ENCODE measurements around the gene DCANP1. TPM values are rescaled to one million over a fixed set of nuclear protein-coding genes. Genes with fewer than 3 reads are reported as not detected.

Gene DCANP1
- total and polyA plus RNA-seq, 10 of the 15 experiments (the other 5 are each of a cell fraction or from before 2014, with no cell fraction given), result 0.01 TPM; not detected in 9

DNA sequence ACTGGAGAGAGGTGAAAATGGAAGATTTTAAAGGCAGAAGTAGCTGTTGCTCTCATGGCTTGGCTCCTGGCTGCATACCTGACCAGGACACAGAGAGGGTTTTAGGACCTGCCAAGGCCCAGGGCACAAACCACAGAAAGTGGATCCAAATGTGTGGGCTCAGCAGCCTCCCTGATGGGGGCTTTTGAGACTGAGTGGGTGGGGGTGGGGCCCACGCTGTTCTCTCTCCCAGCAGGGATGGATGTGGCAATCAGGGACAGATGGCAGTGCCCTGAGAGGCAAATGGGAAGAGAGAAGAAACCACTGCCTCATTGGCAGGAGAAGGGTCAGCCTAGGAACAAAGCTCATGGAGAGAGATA is 39.9 kb upstream of the DCANP1 start:
- H3K4me2 ChIP-seq (ENCODE audit: control insufficient read depth, insufficient read depth), result no peak overlapping the region
- no peak overlapping the region for H3K9ac ChIP-seq (ENCODE audit: control insufficient read depth, insufficient read depth, low read length)
- H3K36me3 ChIP-seq (ENCODE audit: control insufficient read depth in 2 of 2, insufficient read depth in 2 of 2, low read length in 1 of 2), result no peaks in the 10 kb centered on the region
- intact Hi-C loops (cut with micrococcal nuclease; ENCODE audit: unreplicated experiment), result no loop called here
- TF ChIP-seq EED (IDR thresholded peaks at IDR 0.05; ENCODE audit: low read depth) (no peak), SPI1 (IDR thresholded peaks at IDR 0.05; ENCODE audit: borderline replicate concordance, insufficient read depth, low read depth, low read length) (no peak), CHD4 (IDR thresholded peaks at IDR 0.05) (no peak), TBL1XR1 (IDR thresholded peaks at IDR 0.05; ENCODE audit: low read depth, low read length) (no peak), TCF12 (IDR thresholded peaks at IDR 0.05; ENCODE audit: low read depth, low read length) (no peak), CHD1 (IDR thresholded peaks at IDR 0.05; ENCODE audit: low read depth, low read length) (no peak), MYB (IDR thresholded peaks at IDR 0.05; ENCODE audit: borderline replicate concordance, low read depth, low read length) (no peak), NR2F1 (conservative IDR thresholded peaks at IDR 0.05) (no peak), SREBF2 (IDR thresholded peaks at IDR 0.05; ENCODE audit: low read length) (no peak), ATF7 (IDR thresholded peaks at IDR 0.05; ENCODE audit: low read depth) (no peak)
- TF ChIP-seq, protein P1, sequence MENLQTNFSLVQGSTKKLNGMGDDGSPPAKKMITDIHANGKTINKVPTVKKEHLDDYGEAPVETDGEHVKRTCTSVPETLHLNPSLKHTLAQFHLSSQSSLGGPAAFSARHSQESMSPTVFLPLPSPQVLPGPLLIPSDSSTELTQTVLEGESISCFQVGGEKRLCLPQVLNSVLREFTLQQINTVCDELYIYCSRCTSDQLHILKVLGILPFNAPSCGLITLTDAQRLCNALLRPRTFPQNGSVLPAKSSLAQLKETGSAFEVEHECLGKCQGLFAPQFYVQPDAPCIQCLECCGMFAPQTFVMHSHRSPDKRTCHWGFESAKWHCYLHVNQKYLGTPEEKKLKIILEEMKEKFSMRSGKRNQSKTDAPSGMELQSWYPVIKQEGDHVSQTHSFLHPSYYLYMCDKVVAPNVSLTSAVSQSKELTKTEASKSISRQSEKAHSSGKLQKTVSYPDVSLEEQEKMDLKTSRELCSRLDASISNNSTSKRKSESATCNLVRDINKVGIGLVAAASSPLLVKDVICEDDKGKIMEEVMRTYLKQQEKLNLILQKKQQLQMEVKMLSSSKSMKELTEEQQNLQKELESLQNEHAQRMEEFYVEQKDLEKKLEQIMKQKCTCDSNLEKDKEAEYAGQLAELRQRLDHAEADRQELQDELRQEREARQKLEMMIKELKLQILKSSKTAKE (IDR thresholded peaks at IDR 0.05; ENCODE audit: low read depth, poor library complexity, severe bottlenecking), result no peak
- TF ChIP-seq, protein P2, sequence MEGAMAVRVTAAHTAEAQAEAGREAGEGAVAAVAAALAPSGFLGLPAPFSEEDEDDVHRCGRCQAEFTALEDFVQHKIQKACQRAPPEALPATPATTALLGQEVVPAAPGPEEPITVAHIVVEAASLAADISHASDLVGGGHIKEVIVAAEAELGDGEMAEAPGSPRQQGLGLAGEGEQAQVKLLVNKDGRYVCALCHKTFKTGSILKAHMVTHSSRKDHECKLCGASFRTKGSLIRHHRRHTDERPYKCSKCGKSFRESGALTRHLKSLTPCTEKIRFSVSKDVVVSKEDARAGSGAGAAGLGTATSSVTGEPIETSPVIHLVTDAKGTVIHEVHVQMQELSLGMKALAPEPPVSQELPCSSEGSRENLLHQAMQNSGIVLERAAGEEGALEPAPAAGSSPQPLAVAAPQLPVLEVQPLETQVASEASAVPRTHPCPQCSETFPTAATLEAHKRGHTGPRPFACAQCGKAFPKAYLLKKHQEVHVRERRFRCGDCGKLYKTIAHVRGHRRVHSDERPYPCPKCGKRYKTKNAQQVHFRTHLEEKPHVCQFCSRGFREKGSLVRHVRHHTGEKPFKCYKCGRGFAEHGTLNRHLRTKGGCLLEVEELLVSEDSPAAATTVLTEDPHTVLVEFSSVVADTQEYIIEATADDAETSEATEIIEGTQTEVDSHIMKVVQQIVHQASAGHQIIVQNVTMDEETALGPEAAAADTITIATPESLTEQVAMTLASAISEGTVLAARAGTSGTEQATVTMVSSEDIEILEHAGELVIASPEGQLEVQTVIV (IDR thresholded peaks at IDR 0.05; ENCODE audit: borderline replicate concordance, partially characterized antibody), result no peak
- TF ChIP-seq, protein P3, sequence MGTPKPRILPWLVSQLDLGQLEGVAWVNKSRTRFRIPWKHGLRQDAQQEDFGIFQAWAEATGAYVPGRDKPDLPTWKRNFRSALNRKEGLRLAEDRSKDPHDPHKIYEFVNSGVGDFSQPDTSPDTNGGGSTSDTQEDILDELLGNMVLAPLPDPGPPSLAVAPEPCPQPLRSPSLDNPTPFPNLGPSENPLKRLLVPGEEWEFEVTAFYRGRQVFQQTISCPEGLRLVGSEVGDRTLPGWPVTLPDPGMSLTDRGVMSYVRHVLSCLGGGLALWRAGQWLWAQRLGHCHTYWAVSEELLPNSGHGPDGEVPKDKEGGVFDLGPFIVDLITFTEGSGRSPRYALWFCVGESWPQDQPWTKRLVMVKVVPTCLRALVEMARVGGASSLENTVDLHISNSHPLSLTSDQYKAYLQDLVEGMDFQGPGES (IDR thresholded peaks at IDR 0.05), result no peak
- FAIRE-seq (no peak), ATAC-seq (no peak), DNase-seq (ENCODE audit: low read depth, low spot score) (no peak)
- no peak overlapping the region for H3K4me3 ChIP-seq
- H3K9me3 ChIP-seq (replicated peaks; ENCODE audit: control insufficient read depth, insufficient read depth, low read length), result no peaks in the 10 kb centered on the region
- H3K27me3 ChIP-seq (replicated peaks in 1 of 2; ENCODE audit: control insufficient read depth in 2 of 2, insufficient read depth in 2 of 2, low read length in 1 of 2), result peaks cover 6 to 17% of the 10 kb centered on the region in 2 experiments; a peak in 3 of 4 replicates
- no peaks in the 10 kb centered on the region for H3K79me2 ChIP-seq (ENCODE audit: control insufficient read depth, insufficient read depth, low read length)
- POLR2A ChIA-PET, result no interaction called here
- RAD21 ChIA-PET (ENCODE audit: unreplicated experiment), result no interaction called here
- no peak overlapping the region for H2AFZ ChIP-seq (ENCODE audit: control insufficient read depth, low read depth, low read length)
- BruUV-seq (replicated peaks), result no TSS peak
- H3K4me1 ChIP-seq (ENCODE audit: control insufficient read depth, insufficient read depth, low read length), result no peaks in the 10 kb centered on the region
- SMC1A ChIA-PET (ENCODE audit: uncharacterized antibody, unreplicated experiment), result no interaction called here
- H3K27ac ChIP-seq (ENCODE audit: control insufficient read depth, insufficient read depth), result no peak overlapping the region
- WGBS (ENCODE audit: insufficient coverage, insufficient replicate concordance, low lambda C conversion rate, missing lambda C conversion rate), result 0% methylated on average over 1 of the region's 1 CpG
- CTCF ChIA-PET, result interaction anchor here (1.1 to 1.9 kb wide), 2 partner anchors 24 to 65 kb away, joined by 4 read pairs; no protein-coding TSS in a partner anchor
- in situ Hi-C loops (cut with MboI), result no loop called here
- no peaks in the 10 kb centered on the region; the same call in 1 of the 2 replicates for H4K20me1 ChIP-seq (ENCODE audit: control insufficient read depth, insufficient read depth)

All from GM12878 (cell line).